Keratinocyte (primary cell): ENCODE results near the gene GRIN3B. TPM values are rescaled to one million over a fixed set of nuclear protein-coding genes. Genes with fewer than 3 reads are reported as not detected.

Source experiments
- DNase-seq: peaks from one replicate; pipeline ENCODE4 v3.0.0-alpha.2; 2011; ENCODE audit warnings: low read depth, missing footprints, low spot score
- FAIRE-seq: peaks from 2 replicates; lab custom pipeline; 2011; peaks lifted over from hg19 to GRCh38; lab: Jason Lieb, UNC
- H2AFZ ChIP-seq: 2 replicates; pipeline ENCODE4 v1.6.0; 2012; ENCODE audit warnings: low read length, control low read depth, inconsistent platforms; ENCODE audit not compliant: control insufficient read depth
- H3K27ac ChIP-seq: 2 replicates; pipeline ENCODE4 v1.5.1; 2011; ENCODE audit warnings: low read length; ENCODE audit not compliant: control insufficient read depth, insufficient read depth
- H3K27me3 ChIP-seq: 3 replicates; pipeline ENCODE4 v1.6.0; 2011; ENCODE audit warnings: low read length; ENCODE audit not compliant: control insufficient read depth, insufficient read depth; ENCODE audit errors: extremely low read depth
- H3K36me3 ChIP-seq, 2 experiments: 2 replicates in 1 of 2; 3 replicates in 1 of 2; pipeline ENCODE4 v1.5.1; 2011; ENCODE audit warnings: low read length in 2 of 2, mild to moderate bottlenecking in 1 of 2; ENCODE audit not compliant: control insufficient read depth in 2 of 2, insufficient read depth in 2 of 2; ENCODE audit errors: extremely low read depth in 1 of 2
- H3K4me1 ChIP-seq: 3 replicates; pipeline ENCODE4 v1.5.1; 2011; ENCODE audit warnings: low read length; ENCODE audit not compliant: control insufficient read depth, insufficient read depth; ENCODE audit errors: extremely low read depth
- H3K4me2 ChIP-seq: 3 replicates; pipeline ENCODE4 v1.6.0; 2011; ENCODE audit warnings: low read depth, low read length; ENCODE audit not compliant: control insufficient read depth, insufficient read depth; ENCODE audit errors: extremely low read depth
- H3K4me3 ChIP-seq, 3 experiments: fragments of 200-600 bp in 1 of 3; sonication (generic) in 1 of 3; 2 replicates in 2 of 3; 3 replicates in 1 of 3; pipeline ENCODE4 v1.5.1; 2011 to 2016; ENCODE audit warnings: low read length in 3 of 3, mild to moderate bottlenecking in 3 of 3, control low read depth in 2 of 3, inconsistent platforms in 1 of 3, low read depth in 1 of 3, mixed read lengths in 1 of 3, mixed run types in 1 of 3, moderate library complexity in 1 of 3; ENCODE audit not compliant: control insufficient read depth in 2 of 3, insufficient read depth in 2 of 3; ENCODE audit errors: extremely low read depth in 1 of 3
- H3K79me2 ChIP-seq: 2 replicates; pipeline ENCODE4 v1.6.0; 2012; ENCODE audit warnings: low read length; ENCODE audit not compliant: control insufficient read depth, insufficient read depth
- H3K9ac ChIP-seq: 3 replicates; pipeline ENCODE4 v1.6.0; 2011; ENCODE audit warnings: low read length; ENCODE audit not compliant: control insufficient read depth, insufficient read depth; ENCODE audit errors: extremely low read depth
- H3K9me1 ChIP-seq: 3 replicates; pipeline ENCODE4 v1.6.0; 2011; ENCODE audit warnings: low read length; ENCODE audit not compliant: control insufficient read depth, insufficient read depth; ENCODE audit errors: extremely low read depth
- H3K9me3 ChIP-seq: 2 replicates; pipeline ENCODE4 v1.5.1; 2012; ENCODE audit warnings: low read depth, low read length; ENCODE audit not compliant: control insufficient read depth
- H4K20me1 ChIP-seq: 3 replicates; pipeline ENCODE4 v1.6.0; 2011; ENCODE audit warnings: low read length; ENCODE audit not compliant: control insufficient read depth, insufficient read depth; ENCODE audit errors: extremely low read depth
- CTCF ChIP-seq, 3 experiments: IDR thresholded peaks in 1 of 3; conservative IDR thresholded peaks in 1 of 3; optimal IDR thresholded peaks in 1 of 3; 2 replicates in 2 of 3; 3 replicates in 1 of 3; pipeline versions ENCODE3 to v1.5.1; 2011; ENCODE audit warnings: low read length in 3 of 3, mild to moderate bottlenecking in 3 of 3, moderate library complexity in 2 of 3, control low read depth in 1 of 3, inconsistent platforms in 1 of 3; ENCODE audit not compliant: insufficient read depth in 2 of 3; ENCODE audit errors: extremely low read depth in 1 of 3
- EZH2 ChIP-seq: IDR thresholded peaks from one replicate; pipeline ENCODE4 v1.6.1; 2012; ENCODE audit warnings: inconsistent platforms, mild to moderate bottlenecking, low read length, moderate library complexity
- dilution Hi-C: fragments of 300-500 bp; cut with MboI; formaldehyde crosslinking; loops from one replicate; pipeline ENCODE4 v1.7.0; 2020; ENCODE audit warnings: low sequenced_read_pairs; ENCODE audit not compliant: extremely low pct_ligation_motif_present
- polyA plus RNA-seq, 5 experiments: library from polyadenylated mRNA; depleted of rRNA in 3 of 5; stranded (reverse) in 3 of 5; stranded (forward) in 1 of 5; unstranded in 1 of 5; fragments of >200 nt; gene quantifications; 1 replicate in 1 of 5; 2 replicates in 3 of 5; 3 replicates in 1 of 5; pipeline versions ENCODE4 v1.2.1 to v1.2.3, GENCODE V29; 2011 to 2012; ENCODE audit warnings: missing spikeins in 2 of 5, low read depth in 1 of 5, low replicate concordance in 1 of 5

The GRIN3B gene
- polyA plus RNA-seq, 1 donor (not counting 4 experiments of a cell fraction or from before 2014, with no cell fraction given): 0.20 TPM

- H3K36me3 ChIP-seq: peaks cover 7 to 9% of the 10 kb centered on the region in 2 experiments
- no peaks in the 10 kb centered on the region for H3K9me1 ChIP-seq
- dilution Hi-C loops: no loop called here
- no peak for FAIRE-seq
- no peak overlapping the region for H3K4me3 ChIP-seq
- no peak overlapping the region for H2AFZ ChIP-seq
- H3K27ac ChIP-seq: no peak overlapping the region
- no peaks in the 10 kb centered on the region for H4K20me1 ChIP-seq
- no peak overlapping the region for H3K9ac ChIP-seq
- H3K4me2 ChIP-seq: no peak overlapping the region
- no peaks in the 10 kb centered on the region for H3K79me2 ChIP-seq
- no peak for DNase-seq
- TF ChIP-seq CTCF (optimal IDR thresholded peaks at IDR 0.05 in 1 of 3, IDR thresholded peaks at IDR 0.05 in 1 of 3, conservative IDR thresholded peaks at IDR 0.05 in 1 of 3; ENCODE audit: extremely low read depth in 1 of 3, insufficient read depth in 2 of 3, low read length in 3 of 3) (no peak), EZH2 (no peak)
- no peaks in the 10 kb centered on the region for H3K27me3 ChIP-seq
- H3K9me3 ChIP-seq: peaks cover 5% of the 10 kb centered on the region
- H3K4me1 ChIP-seq: no peaks in the 10 kb centered on the region
These were observed 26.3 kb upstream of the GRIN3B start for GRCh38 chr19:973726-974563.

GRCh38 chr19:974564-975257 is 25.5 kb upstream of the GRIN3B start:
- Histone ChIP-seq H3K27ac (no peak overlapping the region), H3K9ac (no peak overlapping the region), H3K4me1 (no peaks in the 10 kb centered on the region), H3K4me2 (no peak overlapping the region), H2AFZ (no peak overlapping the region), H3K36me3 (peaks cover 7% of the 10 kb centered on the region in 2 experiments), H3K4me3 (no peak overlapping the region), H3K9me1 (no peaks in the 10 kb centered on the region), H4K20me1 (no peaks in the 10 kb centered on the region), H3K27me3 (no peaks in the 10 kb centered on the region), H3K79me2 (no peaks in the 10 kb centered on the region), H3K9me3 (peaks cover 5% of the 10 kb centered on the region)
- DNase-seq (no peak), FAIRE-seq (no peak)
- dilution Hi-C loops: no loop called here
- TF ChIP-seq EZH2 (no peak), CTCF (optimal IDR thresholded peaks at IDR 0.05 in 1 of 3, IDR thresholded peaks at IDR 0.05 in 1 of 3, conservative IDR thresholded peaks at IDR 0.05 in 1 of 3; ENCODE audit: extremely low read depth in 1 of 3, insufficient read depth in 2 of 3, low read length in 3 of 3) (no peak)
